WTC11 (cell line): ENCODE results near the gene KCNIP1. TPM values are rescaled to one million over a fixed set of nuclear protein-coding genes. Genes with fewer than 3 reads are reported as not detected.
A peak's percentile ranks its signal among the peaks of the same experiment; 100 is the strongest.

ENCODE experiments used
- ATAC-seq: fragments of 200-7000 bp; cut with Tn5 transposase; 2 replicates; pipeline ENCODE4 v1.10.0; 2021; ENCODE audit warnings: mild to moderate bottlenecking, moderate library complexity
- CTCF ChIA-PET: fragments of 300-600 bp; sonication (Branson Sonifier 250); formaldehyde crosslinking; loops from one replicate; lab custom pipeline; 2021; ENCODE audit warnings: antibody characterized with exemption; lab: Charles Lee
- POLR2A ChIA-PET: fragments of 350-600 bp; sonication (Branson Sonifier 250); formaldehyde crosslinking; loops from one replicate; lab custom pipeline; 2021; ENCODE audit warnings: antibody characterized with exemption; lab: Charles Lee
- DNase-seq: peaks from one replicate; pipeline ENCODE4 v3.0.0; 2021; ENCODE audit warnings: low spot score
- H3K27ac Mint-ChIP-seq: 2 replicates; pipeline ENCODE4 v1.8.0; 2021; ENCODE audit warnings: mixed read lengths
- H3K27me3 Mint-ChIP-seq: 2 replicates; pipeline ENCODE4 v1.8.0; 2021; ENCODE audit warnings: low read depth, mild to moderate bottlenecking, moderate library complexity, mixed read lengths
- H3K36me3 Mint-ChIP-seq: 2 replicates; pipeline ENCODE4 v1.8.0; 2021; ENCODE audit warnings: mixed read lengths
- H3K4me1 Mint-ChIP-seq: 2 replicates; pipeline ENCODE4 v1.8.0; 2022; ENCODE audit warnings: mixed read lengths
- H3K4me3 Mint-ChIP-seq: 2 replicates; pipeline ENCODE4 v1.8.0; 2021; ENCODE audit warnings: mild to moderate bottlenecking, moderate library complexity, mixed read lengths
- H3K9me3 Mint-ChIP-seq: 2 replicates; pipeline ENCODE4 v1.8.0; 2021; ENCODE audit warnings: mixed read lengths
- EMX1 ChIP-seq: fragments of 250-450 bp; sonication (Bioruptor Pico); IDR thresholded peaks from 2 replicates; pipeline ENCODE4 v1.8.0; 2021; ENCODE audit warnings: mild to moderate bottlenecking
- FOXJ3 ChIP-seq: sonication (generic); formaldehyde crosslinking; IDR thresholded peaks from 2 replicates; pipeline ENCODE4 v1.9.0; 2021; ENCODE audit warnings: missing genetic modification reagents, mild to moderate bottlenecking, borderline replicate concordance
- FOXP1 ChIP-seq: sonication (generic); formaldehyde crosslinking; IDR thresholded peaks from 2 replicates; pipeline ENCODE4 v1.8.0; 2022; ENCODE audit warnings: missing genetic modification reagents, mild to moderate bottlenecking, moderate library complexity, borderline replicate concordance
- GTF2I ChIP-seq: fragments of 250-450 bp; sonication (Bioruptor Pico); conservative IDR thresholded peaks from 2 replicates; pipeline ENCODE4 v1.4.0; 2021; ENCODE audit warnings: mild to moderate bottlenecking
- HMGA2 ChIP-seq: fragments of 250-450 bp; sonication (Bioruptor Pico); IDR thresholded peaks from 2 replicates; pipeline ENCODE4 v1.4.0; 2021; ENCODE audit warnings: mild to moderate bottlenecking, moderate library complexity
- NFATC4 ChIP-seq: fragments of 250-450 bp; sonication (Bioruptor Pico); IDR thresholded peaks from 2 replicates; pipeline ENCODE4 v1.9.0; 2021; ENCODE audit warnings: mild to moderate bottlenecking
- NR1H2 ChIP-seq: sonication (generic); formaldehyde crosslinking; IDR thresholded peaks from 2 replicates; pipeline ENCODE4 v1.9.0; 2021; ENCODE audit warnings: mild to moderate bottlenecking, moderate library complexity, missing genetic modification reagents
- RELA ChIP-seq: sonication (generic); formaldehyde crosslinking; IDR thresholded peaks from 2 replicates; pipeline ENCODE4 v1.8.1; 2022; ENCODE audit warnings: missing genetic modification reagents, mild to moderate bottlenecking, borderline replicate concordance
- TCF7 ChIP-seq: sonication (generic); formaldehyde crosslinking; IDR thresholded peaks from 2 replicates; pipeline ENCODE4 v1.8.0; 2022; ENCODE audit warnings: mild to moderate bottlenecking, low read depth, missing genetic modification reagents, moderate library complexity
- TEAD4 ChIP-seq: sonication (generic); formaldehyde crosslinking; IDR thresholded peaks from 2 replicates; pipeline ENCODE4 v1.8.0; 2022; ENCODE audit warnings: mild to moderate bottlenecking, missing genetic modification reagents
- ZNF423 ChIP-seq: fragments of 250-450 bp; sonication (Bioruptor Pico); IDR thresholded peaks from 2 replicates; pipeline ENCODE4 v2.1.2; 2022; ENCODE audit warnings: mild to moderate bottlenecking, moderate library complexity
- total RNA-seq: library from RNA; stranded (reverse); gene quantifications from 3 replicates; pipeline ENCODE4 v1.2.3, GENCODE V29; 2021
- TF ChIP-seq, protein P1 (sequence below): sonication (generic); formaldehyde crosslinking; IDR thresholded peaks from 2 replicates; pipeline ENCODE4 v1.8.0; 2023; ENCODE audit warnings: missing genetic modification reagents
- TF ChIP-seq, protein P2 (sequence below): sonication (generic); formaldehyde crosslinking; IDR thresholded peaks from 2 replicates; pipeline ENCODE4 v1.8.1; 2022; ENCODE audit warnings: mild to moderate bottlenecking, missing genetic modification reagents, moderate library complexity, borderline replicate concordance
- TF ChIP-seq, protein P3 (sequence below): fragments of 250-450 bp; sonication (Bioruptor Pico); IDR thresholded peaks from 2 replicates; pipeline ENCODE4 v1.9.0; 2021; ENCODE audit warnings: mild to moderate bottlenecking
- TF ChIP-seq, protein P4 (sequence below): sonication (generic); formaldehyde crosslinking; IDR thresholded peaks from 2 replicates; pipeline ENCODE4 v1.8.1; 2023; ENCODE audit warnings: mild to moderate bottlenecking, missing genetic modification reagents, moderate library complexity
- TF ChIP-seq, protein P5 (sequence below): fragments of 200-600 bp; IDR thresholded peaks from 2 replicates; pipeline ENCODE4 v1.8.0; 2022; ENCODE audit warnings: antibody characterized with exemption
- TF ChIP-seq, protein P6 (sequence below): sonication (generic); formaldehyde crosslinking; IDR thresholded peaks from 2 replicates; pipeline ENCODE4 v1.8.0; 2022; ENCODE audit warnings: mild to moderate bottlenecking, missing genetic modification reagents

The KCNIP1 gene
- total RNA-seq, 1 experiment from 2014 or later, result 0.59 TPM

DNA sequence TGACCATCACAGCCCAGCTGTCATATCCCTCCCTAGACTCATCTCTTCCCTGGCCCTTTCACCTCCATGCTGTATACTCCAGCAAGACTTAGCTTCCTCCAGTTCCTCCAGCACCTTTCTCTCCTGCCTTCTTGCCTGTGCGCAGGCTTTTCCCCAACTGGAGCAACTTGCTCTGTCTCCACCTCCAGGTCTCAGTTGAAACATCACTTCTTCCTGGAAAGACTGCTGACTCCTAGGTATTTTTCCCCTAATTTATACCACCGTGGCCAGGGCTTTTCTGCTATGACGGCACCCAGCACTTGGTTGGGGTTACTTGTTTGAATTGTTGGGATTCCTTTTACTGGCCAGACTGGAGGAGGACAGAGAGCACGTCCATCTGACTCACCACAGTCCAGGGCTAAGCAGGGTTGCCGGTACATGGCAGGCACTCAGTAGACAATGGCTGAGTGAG is 67.5 kb downstream of the KCNIP1 start:
- Mint-ChIP-seq H3K27me3 (no peaks in the 10 kb centered on the region; the same call in 1 of the 2 replicates), H3K27ac (no peak overlapping the region), H3K4me1 (peaks cover 14% of the 10 kb centered on the region), H3K9me3 (peaks cover 9% of the 10 kb centered on the region), H3K4me3 (no peak overlapping the region), H3K36me3 (peaks cover 6% of the 10 kb centered on the region; the same call in 1 of the 2 replicates)
- CTCF ChIA-PET, result interaction anchor here (0.6 to 1.5 kb wide), 4 partner anchors 9 to 60 kb away, joined by 3 to 5 read pairs (median 3); no protein-coding TSS in a partner anchor
- no peak for DNase-seq
- no peak for TF ChIP-seq NFATC4 (CRISPR knock-in tag)
- no peak for TF ChIP-seq TEAD4
- TF ChIP-seq FOXP1, result no peak
- TF ChIP-seq RELA (CRISPR knock-in tag), result no peak
- POLR2A ChIA-PET, result no interaction called here
- ATAC-seq, result peak; percentile 30; the same call in 1 of the 2 replicates

DNA sequence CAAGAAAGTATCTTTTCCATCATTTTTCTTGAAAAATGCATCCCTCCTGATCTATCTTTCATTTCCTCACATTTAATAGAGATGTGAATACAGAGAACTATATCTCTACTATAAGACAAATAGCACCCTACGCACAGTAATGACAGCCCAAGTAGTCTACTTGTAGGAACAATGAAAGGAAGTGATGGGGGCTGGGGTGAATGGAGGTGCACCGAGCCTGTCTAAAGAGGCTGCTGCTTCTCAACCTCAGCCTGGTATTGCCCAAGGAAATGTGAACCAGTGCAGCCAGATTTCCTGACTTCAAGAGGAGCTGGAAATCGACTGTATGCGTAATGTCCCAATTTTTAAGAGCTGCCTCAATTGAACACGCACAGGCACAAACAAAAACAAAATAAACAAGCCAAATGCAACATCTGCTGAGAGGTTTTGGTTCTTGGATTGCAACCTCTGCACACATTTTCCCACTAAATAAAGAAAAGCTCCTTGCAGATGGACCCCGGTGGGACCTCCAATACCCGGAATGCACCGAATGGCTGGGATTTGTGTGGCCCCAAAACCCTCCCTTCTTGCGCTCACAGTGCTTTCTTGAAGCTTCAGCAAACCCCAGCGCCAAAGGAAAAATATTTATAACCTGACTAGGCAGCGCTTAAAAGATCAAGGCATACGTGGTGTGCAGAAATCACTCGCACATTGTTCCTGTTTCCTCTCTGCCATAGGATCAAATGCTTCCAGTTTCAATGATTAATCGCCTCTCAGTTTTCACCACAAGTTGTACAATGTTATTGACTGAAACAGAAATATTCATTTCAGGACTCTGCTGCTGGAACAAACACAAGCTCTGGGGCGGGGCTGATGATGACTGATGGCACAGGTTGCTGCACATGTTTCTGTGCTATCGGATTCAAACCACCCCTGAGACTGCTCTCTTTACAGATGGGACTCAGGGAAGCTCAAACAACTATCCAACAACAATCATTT is 68.3 kb downstream of the KCNIP1 start:
- CTCF ChIA-PET, result interaction anchor here (0.6 to 1.2 kb wide), 2 partner anchors 10 to 37 kb away, joined by 3 read pairs; no protein-coding TSS in a partner anchor
- TF ChIP-seq, protein P1, sequence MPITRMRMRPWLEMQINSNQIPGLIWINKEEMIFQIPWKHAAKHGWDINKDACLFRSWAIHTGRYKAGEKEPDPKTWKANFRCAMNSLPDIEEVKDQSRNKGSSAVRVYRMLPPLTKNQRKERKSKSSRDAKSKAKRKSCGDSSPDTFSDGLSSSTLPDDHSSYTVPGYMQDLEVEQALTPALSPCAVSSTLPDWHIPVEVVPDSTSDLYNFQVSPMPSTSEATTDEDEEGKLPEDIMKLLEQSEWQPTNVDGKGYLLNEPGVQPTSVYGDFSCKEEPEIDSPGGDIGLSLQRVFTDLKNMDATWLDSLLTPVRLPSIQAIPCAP, result no peak
- TF ChIP-seq, protein P2, sequence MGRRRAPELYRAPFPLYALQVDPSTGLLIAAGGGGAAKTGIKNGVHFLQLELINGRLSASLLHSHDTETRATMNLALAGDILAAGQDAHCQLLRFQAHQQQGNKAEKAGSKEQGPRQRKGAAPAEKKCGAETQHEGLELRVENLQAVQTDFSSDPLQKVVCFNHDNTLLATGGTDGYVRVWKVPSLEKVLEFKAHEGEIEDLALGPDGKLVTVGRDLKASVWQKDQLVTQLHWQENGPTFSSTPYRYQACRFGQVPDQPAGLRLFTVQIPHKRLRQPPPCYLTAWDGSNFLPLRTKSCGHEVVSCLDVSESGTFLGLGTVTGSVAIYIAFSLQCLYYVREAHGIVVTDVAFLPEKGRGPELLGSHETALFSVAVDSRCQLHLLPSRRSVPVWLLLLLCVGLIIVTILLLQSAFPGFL (CRISPR knock-in tag), result no peak
- no peak for TF ChIP-seq EMX1 (CRISPR knock-in tag)
- TF ChIP-seq GTF2I, result no peak
- TF ChIP-seq, protein P3, sequence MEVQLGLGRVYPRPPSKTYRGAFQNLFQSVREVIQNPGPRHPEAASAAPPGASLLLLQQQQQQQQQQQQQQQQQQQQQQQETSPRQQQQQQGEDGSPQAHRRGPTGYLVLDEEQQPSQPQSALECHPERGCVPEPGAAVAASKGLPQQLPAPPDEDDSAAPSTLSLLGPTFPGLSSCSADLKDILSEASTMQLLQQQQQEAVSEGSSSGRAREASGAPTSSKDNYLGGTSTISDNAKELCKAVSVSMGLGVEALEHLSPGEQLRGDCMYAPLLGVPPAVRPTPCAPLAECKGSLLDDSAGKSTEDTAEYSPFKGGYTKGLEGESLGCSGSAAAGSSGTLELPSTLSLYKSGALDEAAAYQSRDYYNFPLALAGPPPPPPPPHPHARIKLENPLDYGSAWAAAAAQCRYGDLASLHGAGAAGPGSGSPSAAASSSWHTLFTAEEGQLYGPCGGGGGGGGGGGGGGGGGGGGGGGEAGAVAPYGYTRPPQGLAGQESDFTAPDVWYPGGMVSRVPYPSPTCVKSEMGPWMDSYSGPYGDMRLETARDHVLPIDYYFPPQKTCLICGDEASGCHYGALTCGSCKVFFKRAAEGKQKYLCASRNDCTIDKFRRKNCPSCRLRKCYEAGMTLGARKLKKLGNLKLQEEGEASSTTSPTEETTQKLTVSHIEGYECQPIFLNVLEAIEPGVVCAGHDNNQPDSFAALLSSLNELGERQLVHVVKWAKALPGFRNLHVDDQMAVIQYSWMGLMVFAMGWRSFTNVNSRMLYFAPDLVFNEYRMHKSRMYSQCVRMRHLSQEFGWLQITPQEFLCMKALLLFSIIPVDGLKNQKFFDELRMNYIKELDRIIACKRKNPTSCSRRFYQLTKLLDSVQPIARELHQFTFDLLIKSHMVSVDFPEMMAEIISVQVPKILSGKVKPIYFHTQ (CRISPR knock-in tag), result no peak
- TF ChIP-seq NR1H2 (CRISPR knock-in tag), result no peak
- TF ChIP-seq TCF7 (CRISPR knock-in tag), result no peak
- TF ChIP-seq, protein P4, sequence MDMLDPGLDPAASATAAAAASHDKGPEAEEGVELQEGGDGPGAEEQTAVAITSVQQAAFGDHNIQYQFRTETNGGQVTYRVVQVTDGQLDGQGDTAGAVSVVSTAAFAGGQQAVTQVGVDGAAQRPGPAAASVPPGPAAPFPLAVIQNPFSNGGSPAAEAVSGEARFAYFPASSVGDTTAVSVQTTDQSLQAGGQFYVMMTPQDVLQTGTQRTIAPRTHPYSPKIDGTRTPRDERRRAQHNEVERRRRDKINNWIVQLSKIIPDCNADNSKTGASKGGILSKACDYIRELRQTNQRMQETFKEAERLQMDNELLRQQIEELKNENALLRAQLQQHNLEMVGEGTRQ, result no peak
- TF ChIP-seq, protein P5, sequence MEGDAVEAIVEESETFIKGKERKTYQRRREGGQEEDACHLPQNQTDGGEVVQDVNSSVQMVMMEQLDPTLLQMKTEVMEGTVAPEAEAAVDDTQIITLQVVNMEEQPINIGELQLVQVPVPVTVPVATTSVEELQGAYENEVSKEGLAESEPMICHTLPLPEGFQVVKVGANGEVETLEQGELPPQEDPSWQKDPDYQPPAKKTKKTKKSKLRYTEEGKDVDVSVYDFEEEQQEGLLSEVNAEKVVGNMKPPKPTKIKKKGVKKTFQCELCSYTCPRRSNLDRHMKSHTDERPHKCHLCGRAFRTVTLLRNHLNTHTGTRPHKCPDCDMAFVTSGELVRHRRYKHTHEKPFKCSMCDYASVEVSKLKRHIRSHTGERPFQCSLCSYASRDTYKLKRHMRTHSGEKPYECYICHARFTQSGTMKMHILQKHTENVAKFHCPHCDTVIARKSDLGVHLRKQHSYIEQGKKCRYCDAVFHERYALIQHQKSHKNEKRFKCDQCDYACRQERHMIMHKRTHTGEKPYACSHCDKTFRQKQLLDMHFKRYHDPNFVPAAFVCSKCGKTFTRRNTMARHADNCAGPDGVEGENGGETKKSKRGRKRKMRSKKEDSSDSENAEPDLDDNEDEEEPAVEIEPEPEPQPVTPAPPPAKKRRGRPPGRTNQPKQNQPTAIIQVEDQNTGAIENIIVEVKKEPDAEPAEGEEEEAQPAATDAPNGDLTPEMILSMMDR, result no peak
- TF ChIP-seq, protein P6, sequence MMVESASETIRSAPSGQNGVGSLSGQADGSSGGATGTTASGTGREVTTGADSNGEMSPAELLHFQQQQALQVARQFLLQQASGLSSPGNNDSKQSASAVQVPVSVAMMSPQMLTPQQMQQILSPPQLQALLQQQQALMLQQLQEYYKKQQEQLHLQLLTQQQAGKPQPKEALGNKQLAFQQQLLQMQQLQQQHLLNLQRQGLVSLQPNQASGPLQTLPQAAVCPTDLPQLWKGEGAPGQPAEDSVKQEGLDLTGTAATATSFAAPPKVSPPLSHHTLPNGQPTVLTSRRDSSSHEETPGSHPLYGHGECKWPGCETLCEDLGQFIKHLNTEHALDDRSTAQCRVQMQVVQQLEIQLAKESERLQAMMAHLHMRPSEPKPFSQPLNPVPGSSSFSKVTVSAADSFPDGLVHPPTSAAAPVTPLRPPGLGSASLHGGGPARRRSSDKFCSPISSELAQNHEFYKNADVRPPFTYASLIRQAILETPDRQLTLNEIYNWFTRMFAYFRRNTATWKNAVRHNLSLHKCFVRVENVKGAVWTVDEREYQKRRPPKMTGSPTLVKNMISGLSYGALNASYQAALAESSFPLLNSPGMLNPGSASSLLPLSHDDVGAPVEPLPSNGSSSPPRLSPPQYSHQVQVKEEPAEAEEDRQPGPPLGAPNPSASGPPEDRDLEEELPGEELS (CRISPR knock-in tag), result no peak
- TF ChIP-seq ZNF423 (CRISPR knock-in tag), result no peak
- no peak for TF ChIP-seq HMGA2
- TF ChIP-seq FOXJ3, result no peak
- H3K36me3 Mint-ChIP-seq, result peaks cover 6% of the 10 kb centered on the region; the same call in 1 of the 2 replicates
- H3K4me3 Mint-ChIP-seq, result no peak overlapping the region
- ATAC-seq (no peak), DNase-seq (no peak)
- POLR2A ChIA-PET, result no interaction called here
- H3K9me3 Mint-ChIP-seq, result peaks cover 9% of the 10 kb centered on the region
- no peak overlapping the region for H3K27ac Mint-ChIP-seq
- H3K4me1 Mint-ChIP-seq, result peaks cover 14% of the 10 kb centered on the region
- no peaks in the 10 kb centered on the region; the same call in 1 of the 2 replicates for H3K27me3 Mint-ChIP-seq
